ENCODE measurements around the gene SEC14L1. TPM values are rescaled to one million over a fixed set of nuclear protein-coding genes. Genes with fewer than 3 reads are reported as not detected.

Gene SEC14L1
- total RNA-seq, 2 donors from 2014 or later: 96.6 to 140 TPM

DNA sequence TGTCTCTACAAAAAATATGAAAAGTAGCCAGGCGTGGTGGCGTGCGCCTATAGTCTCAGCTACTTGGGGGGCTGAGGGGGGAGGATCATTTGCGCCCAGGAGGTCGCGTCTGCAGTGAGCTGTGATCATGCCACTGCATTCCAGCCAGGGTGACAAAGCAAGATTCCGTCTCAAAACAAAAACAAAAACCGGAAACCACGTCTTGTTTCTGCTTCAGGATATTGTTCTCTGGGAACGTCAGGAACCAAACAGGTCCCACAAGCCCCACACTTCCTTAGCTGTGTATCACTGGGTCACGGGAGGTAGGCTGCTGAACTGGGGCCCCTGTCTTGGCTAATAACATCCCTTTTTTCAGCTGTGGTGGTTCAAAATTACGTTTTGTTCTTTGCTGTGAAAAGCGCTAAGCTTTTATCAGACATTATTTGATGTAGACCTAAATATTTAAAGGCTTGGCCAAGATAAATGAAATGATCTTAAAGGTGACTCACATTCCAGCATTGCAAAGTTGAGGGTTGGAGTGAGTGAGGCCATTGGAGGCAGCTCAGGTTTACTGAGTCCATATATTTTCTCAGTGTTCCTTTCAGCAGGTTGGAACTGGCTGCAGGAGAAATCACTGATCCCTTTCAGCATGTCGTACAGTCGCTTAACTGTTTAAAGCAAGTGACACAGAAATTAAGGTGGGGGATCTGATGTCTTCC, 16.4 kb upstream of the SEC14L1 start:
- no peak overlapping the region for H3K4me3 Mint-ChIP-seq
- peaks cover 6% of the 10 kb centered on the region for H3K4me1 Mint-ChIP-seq
- H3K9me3 ChIP-seq (ENCODE audit: control insufficient read depth, low read length, poor library complexity, severe bottlenecking): no peaks in the 10 kb centered on the region
- no peak overlapping the region for H3K27ac Mint-ChIP-seq
- H3K36me3 Mint-ChIP-seq (ENCODE audit: low read depth): no peaks in the 10 kb centered on the region
- ATAC-seq (no peak), DNase-seq (no peak)
- no peaks in the 10 kb centered on the region for H3K27me3 Mint-ChIP-seq

GRCh38 chr17:77125432-77125901, 15.3 kb upstream of the SEC14L1 start:
- DNase-seq (no peak), ATAC-seq (no peak)
- no peaks in the 10 kb centered on the region for H3K9me3 ChIP-seq (ENCODE audit: control insufficient read depth, low read length, poor library complexity, severe bottlenecking)
- H3K36me3 Mint-ChIP-seq (ENCODE audit: low read depth): no peaks in the 10 kb centered on the region
- no peak overlapping the region for H3K4me3 Mint-ChIP-seq
- no peaks in the 10 kb centered on the region for H3K27me3 Mint-ChIP-seq
- H3K27ac Mint-ChIP-seq: peak overlapping the region; percentile 88
- peaks cover 9% of the 10 kb centered on the region for H3K4me1 Mint-ChIP-seq

DNA sequence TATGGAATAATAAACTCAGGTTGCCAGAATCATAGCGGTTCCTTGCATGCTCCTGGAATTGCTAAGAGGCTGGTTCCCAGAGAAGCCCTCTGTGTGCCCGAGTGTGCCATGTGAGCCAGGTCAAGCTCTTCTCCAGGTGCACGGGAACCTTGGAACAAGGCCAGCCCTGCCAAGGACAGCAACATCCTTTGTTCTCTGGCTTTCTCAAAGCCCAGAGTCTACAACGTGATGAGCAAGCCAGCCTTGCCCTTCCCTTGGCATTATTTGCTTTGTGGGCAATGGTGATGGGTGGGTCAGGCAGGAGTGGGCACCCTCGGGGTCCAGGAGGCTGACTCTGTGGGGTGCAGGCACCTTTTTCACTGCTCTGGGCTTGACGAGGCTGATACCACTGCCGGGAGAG, 14.2 kb upstream of the SEC14L1 start:
- Mint-ChIP-seq H3K36me3 (ENCODE audit: low read depth) (no peaks in the 10 kb centered on the region), H3K4me1 (peaks cover 11% of the 10 kb centered on the region)

GRCh38 chr17:77127735-77128361, 12.9 kb upstream of the SEC14L1 start:
- H3K27ac Mint-ChIP-seq: peak overlapping the region; percentile 92
- ATAC-seq (peak; percentile 95), DNase-seq (peak; percentile 15 to 59 (median 54))
- no peaks in the 10 kb centered on the region for H3K9me3 ChIP-seq (ENCODE audit: control insufficient read depth, low read length, poor library complexity, severe bottlenecking)
- H3K4me1 Mint-ChIP-seq: peaks cover 12% of the 10 kb centered on the region
- H3K4me3 Mint-ChIP-seq: peak overlapping the region; percentile 83
- no peaks in the 10 kb centered on the region for H3K36me3 Mint-ChIP-seq (ENCODE audit: low read depth)
- no peaks in the 10 kb centered on the region for H3K27me3 Mint-ChIP-seq

More for the DNA sequence above, 14.2 kb upstream of the SEC14L1 start:
- ATAC-seq: no peak
- Mint-ChIP-seq H3K27me3 (no peaks in the 10 kb centered on the region), H3K27ac (no peak overlapping the region), H3K4me3 (no peak overlapping the region)
- H3K9me3 ChIP-seq (ENCODE audit: control insufficient read depth, low read length, poor library complexity, severe bottlenecking): no peaks in the 10 kb centered on the region
- DNase-seq: no peak

DNA sequence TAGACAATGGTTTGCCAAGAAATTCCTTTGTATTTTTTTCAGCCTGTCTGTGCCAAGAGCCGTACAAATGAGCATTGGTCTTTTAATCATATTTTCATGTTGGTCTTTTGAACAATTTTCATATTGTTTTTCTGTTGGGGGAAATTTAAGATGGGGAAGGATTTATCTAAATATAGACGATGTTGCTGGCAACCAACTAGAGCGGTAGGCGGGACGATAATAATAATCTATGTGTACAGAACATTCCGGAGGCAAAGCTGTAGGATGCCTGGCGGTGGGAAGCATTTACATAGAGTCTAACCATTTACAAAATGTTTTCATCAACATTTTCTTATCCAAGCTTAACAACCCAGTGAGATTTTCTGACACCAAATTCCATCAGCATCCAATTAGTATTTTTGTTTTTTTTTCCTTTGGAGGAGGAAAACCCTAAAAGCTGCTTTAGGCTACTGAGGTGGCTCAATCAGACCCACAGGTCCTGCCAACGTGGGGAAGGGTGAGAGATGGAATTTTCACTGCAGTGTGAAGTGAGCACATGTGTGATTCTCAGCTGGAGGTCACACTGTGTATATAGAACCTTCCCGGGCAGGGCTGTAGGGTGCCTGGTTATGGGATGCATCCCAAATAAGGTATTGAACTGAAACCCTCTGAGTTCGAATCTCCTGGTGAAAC, 11.7 kb upstream of the SEC14L1 start:
- peaks cover 12% of the 10 kb centered on the region for H3K4me1 Mint-ChIP-seq

DNA sequence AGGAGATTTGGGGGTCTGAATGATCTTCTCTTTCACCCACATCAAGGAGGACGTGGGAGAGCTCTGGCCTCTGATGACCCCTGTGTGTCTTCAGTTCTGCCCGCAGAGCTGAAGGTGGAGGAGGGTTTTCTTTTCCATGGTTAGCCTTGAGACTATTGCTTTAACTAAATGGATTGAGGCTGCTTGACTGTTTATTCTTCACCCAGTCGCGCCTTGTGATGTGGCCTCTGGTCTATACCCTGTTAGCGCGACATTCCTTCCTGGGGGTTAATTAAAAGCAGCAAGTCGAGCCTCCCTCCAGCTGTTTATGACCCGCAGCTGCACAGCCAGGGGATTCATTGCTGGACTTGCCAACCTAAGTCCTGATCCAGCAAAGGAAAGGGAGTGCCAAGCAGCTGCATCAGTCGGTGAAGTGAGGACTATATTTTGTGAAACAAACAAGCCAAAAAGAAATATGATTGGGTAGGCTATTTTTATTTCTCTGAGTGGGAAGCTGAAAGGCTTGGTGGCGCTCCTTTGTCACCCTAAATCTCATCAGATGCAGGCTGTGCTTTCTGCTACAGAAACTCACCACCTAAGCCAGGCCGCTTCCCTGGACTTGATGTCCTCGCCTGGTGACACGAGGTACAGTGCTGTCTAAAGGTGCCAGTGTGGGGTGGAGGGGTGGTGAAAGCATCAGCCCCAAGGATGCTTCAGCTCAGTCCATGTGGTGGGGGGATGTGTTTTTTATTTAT, 11.0 kb upstream of the SEC14L1 start:
- peak overlapping the region; percentile 92 for H3K27ac Mint-ChIP-seq
- no peak overlapping the region for H3K4me3 Mint-ChIP-seq
- DNase-seq (no peak), ATAC-seq (no peak)
- H3K4me1 Mint-ChIP-seq: peaks cover 12% of the 10 kb centered on the region
- H3K36me3 Mint-ChIP-seq (ENCODE audit: low read depth): no peaks in the 10 kb centered on the region
- H3K9me3 ChIP-seq (ENCODE audit: control insufficient read depth, low read length, poor library complexity, severe bottlenecking): no peaks in the 10 kb centered on the region
- H3K27me3 Mint-ChIP-seq: no peaks in the 10 kb centered on the region

More for the DNA sequence above, 11.7 kb upstream of the SEC14L1 start:
- no peaks in the 10 kb centered on the region for H3K9me3 ChIP-seq (ENCODE audit: control insufficient read depth, low read length, poor library complexity, severe bottlenecking)
- no peak for ATAC-seq
- Mint-ChIP-seq H3K4me3 (peak overlapping the region; percentile 28), H3K27me3 (no peaks in the 10 kb centered on the region), H3K36me3 (ENCODE audit: low read depth) (no peaks in the 10 kb centered on the region), H3K27ac (peak overlapping the region; percentile 92)
- no peak for DNase-seq

GRCh38 chr17:77130525-77130924, 10.2 kb upstream of the SEC14L1 start:
- H3K27ac Mint-ChIP-seq: peak overlapping the region; percentile 41
- no peaks in the 10 kb centered on the region for H3K9me3 ChIP-seq (ENCODE audit: control insufficient read depth, low read length, poor library complexity, severe bottlenecking)
- no peaks in the 10 kb centered on the region for H3K27me3 Mint-ChIP-seq
- H3K4me3 Mint-ChIP-seq: no peak overlapping the region
- ATAC-seq (no peak), DNase-seq (no peak)
- peaks cover 12% of the 10 kb centered on the region for H3K4me1 Mint-ChIP-seq
- no peaks in the 10 kb centered on the region for H3K36me3 Mint-ChIP-seq (ENCODE audit: low read depth)

DNA sequence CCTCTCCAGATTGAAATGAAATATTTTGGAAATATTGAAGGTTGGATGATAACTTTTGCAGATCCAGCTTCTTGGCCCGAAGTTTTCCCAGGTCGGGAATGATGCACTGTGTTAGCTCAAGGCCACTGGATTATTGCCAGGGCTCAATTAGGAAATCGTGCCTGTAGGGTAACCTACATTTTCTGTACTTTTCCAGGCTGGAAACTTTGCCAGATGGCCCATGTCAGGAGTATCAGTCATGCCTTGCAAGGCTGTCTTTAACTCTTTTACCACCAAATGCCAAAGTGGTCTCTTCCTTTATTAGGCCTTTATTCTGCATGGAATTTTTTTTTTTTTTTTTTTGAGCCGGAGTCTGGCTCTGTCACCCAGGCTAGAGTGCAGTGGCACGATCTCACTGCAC, 8.9 kb upstream of the SEC14L1 start:
- no peaks in the 10 kb centered on the region for H3K9me3 ChIP-seq (ENCODE audit: control insufficient read depth, low read length, poor library complexity, severe bottlenecking)
- H3K27me3 Mint-ChIP-seq: no peaks in the 10 kb centered on the region
- no peak overlapping the region for H3K4me3 Mint-ChIP-seq
- no peaks in the 10 kb centered on the region for H3K36me3 Mint-ChIP-seq (ENCODE audit: low read depth)
- ATAC-seq (no peak), DNase-seq (no peak)
- H3K4me1 Mint-ChIP-seq: peaks cover 12% of the 10 kb centered on the region
- H3K27ac Mint-ChIP-seq: peak overlapping the region; percentile 41

DNA sequence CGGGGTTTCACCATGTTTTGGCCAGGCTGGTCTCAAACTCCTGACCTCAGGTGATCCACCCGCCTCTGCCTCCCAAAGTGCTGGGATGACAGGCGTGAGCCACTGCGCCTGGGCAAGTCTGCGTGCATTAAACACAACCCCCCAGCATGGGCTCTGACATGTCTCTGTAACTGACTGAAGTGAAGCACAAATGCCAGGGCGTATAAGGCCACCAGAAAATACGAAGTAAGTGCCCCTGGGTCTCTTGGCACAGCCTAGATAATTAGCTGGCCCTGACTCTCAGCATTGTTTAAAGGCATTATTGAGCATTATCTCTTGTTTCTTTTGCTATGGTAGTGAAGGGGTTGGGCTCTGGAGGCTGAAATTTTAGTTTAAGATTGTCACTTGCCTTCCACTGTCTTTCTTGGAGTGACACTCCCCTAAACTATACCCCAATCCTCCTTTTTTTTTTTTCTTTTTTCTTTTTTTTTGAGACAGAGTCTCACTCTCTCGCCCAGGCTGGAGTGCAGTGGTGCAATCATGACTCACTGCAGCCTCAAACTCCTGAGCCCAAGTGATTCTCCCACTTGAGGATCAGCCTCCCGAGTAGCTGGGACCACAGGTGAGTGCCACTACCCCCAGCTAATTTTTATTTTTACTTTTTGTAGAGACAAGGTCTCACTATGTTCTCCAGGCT, 8.2 kb upstream of the SEC14L1 start:
- DNase-seq (no peak), ATAC-seq (no peak)
- peak overlapping the region; percentile 11 for H3K27ac Mint-ChIP-seq
- no peak overlapping the region for H3K4me3 Mint-ChIP-seq
- no peaks in the 10 kb centered on the region for H3K9me3 ChIP-seq (ENCODE audit: control insufficient read depth, low read length, poor library complexity, severe bottlenecking)
- peaks cover 8% of the 10 kb centered on the region for H3K4me1 Mint-ChIP-seq
- H3K27me3 Mint-ChIP-seq: no peaks in the 10 kb centered on the region
- H3K36me3 Mint-ChIP-seq (ENCODE audit: low read depth): no peaks in the 10 kb centered on the region

- Mint-ChIP-seq H3K4me1 (peaks cover 11% of the 10 kb centered on the region), H3K36me3 (ENCODE audit: low read depth) (no peaks in the 10 kb centered on the region), H3K4me3 (no peak overlapping the region), H3K27ac (peak overlapping the region; percentile 11), H3K27me3 (no peaks in the 10 kb centered on the region)
- no peaks in the 10 kb centered on the region for H3K9me3 ChIP-seq (ENCODE audit: control insufficient read depth, low read length, poor library complexity, severe bottlenecking)
- ATAC-seq (no peak), DNase-seq (no peak)
These were observed 7.6 kb upstream of the SEC14L1 start for GRCh38 chr17:77133087-77133638.

GRCh38 chr17:77136420-77136767, 4.4 kb upstream of the SEC14L1 start:
- Mint-ChIP-seq H3K36me3 (ENCODE audit: low read depth) (no peaks in the 10 kb centered on the region), H3K27ac (peak overlapping the region; percentile 12), H3K27me3 (no peaks in the 10 kb centered on the region), H3K4me1 (peaks cover 14% of the 10 kb centered on the region), H3K4me3 (no peak overlapping the region)
- DNase-seq (no peak), ATAC-seq (no peak)
- H3K9me3 ChIP-seq (ENCODE audit: control insufficient read depth, low read length, poor library complexity, severe bottlenecking): no peaks in the 10 kb centered on the region

DNA sequence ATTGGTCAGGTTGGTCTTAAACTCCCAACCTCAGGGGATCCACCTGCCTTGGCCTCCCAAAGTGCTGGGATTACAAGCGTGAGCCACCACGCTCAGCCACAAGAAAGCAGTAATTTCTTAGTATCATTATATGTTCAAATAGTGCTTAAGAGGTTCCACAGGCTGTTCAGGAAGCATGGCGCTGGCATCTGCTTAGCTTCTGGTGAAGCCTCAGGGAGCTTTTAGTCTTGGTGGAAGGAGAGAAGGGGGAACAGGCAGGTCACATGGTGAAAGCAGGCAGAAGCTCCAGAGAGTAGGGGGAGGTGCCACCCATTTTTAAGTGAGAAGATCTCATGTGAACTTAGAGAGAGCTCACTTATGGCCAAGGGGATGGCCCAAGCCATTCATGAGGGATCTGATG, 3.7 kb upstream of the SEC14L1 start:
- DNase-seq (no peak), ATAC-seq (no peak)
- H3K36me3 Mint-ChIP-seq (ENCODE audit: low read depth): no peaks in the 10 kb centered on the region
- no peak overlapping the region for H3K4me3 Mint-ChIP-seq
- H3K4me1 Mint-ChIP-seq: peaks cover 16% of the 10 kb centered on the region
- H3K9me3 ChIP-seq (ENCODE audit: control insufficient read depth, low read length, poor library complexity, severe bottlenecking): no peaks in the 10 kb centered on the region
- no peak overlapping the region for H3K27ac Mint-ChIP-seq
- no peaks in the 10 kb centered on the region for H3K27me3 Mint-ChIP-seq

Data from T-helper 17 cell (primary cell).